GM21737 (cell line): ENCODE data around the gene RNF44.
"Not testable (repeated sequence)": the region's sequence is repeated elsewhere in the genome, so short reads cannot be mapped to it uniquely, and the experiment has no call there.

Experiments used
- ATAC-seq: cut with Tn5 transposase; IDR thresholded peaks from one replicate; pipeline ENCODE4 v1.9.1; 2021; ENCODE audit warnings: mild to moderate bottlenecking, moderate library complexity; ENCODE audit not compliant: unreplicated experiment

The RNF44 gene

GRCh38 chr5:176521699-176522263 is 15.4 kb downstream of the RNF44 start:
- no peak for ATAC-seq

- ATAC-seq: no peak
Measured at GRCh38 chr5:176521286-176521685, 15.9 kb downstream of the RNF44 start.

GRCh38 chr5:176519810-176520720 is 17.1 kb downstream of the RNF44 start:
- ATAC-seq: no peak

- ATAC-seq: no peak
Measured at GRCh38 chr5:176517053-176517661, 20.0 kb downstream of the RNF44 start.

GRCh38 chr5:176515396-176515795 is 21.8 kb downstream of the RNF44 start:
- no peak for ATAC-seq

- no peak for ATAC-seq
Measured at GRCh38 chr5:176514244-176514950, 22.8 kb downstream of the RNF44 start.

- no peak for ATAC-seq
Measured at GRCh38 chr5:176513788-176514187, 23.4 kb downstream of the RNF44 start.

GRCh38 chr5:176508603-176509002 is 28.6 kb downstream of the RNF44 start:
- no peak for ATAC-seq

- ATAC-seq: no peak
Measured at GRCh38 chr5:176507911-176508310, 29.3 kb downstream of the RNF44 start.

- no peak for ATAC-seq
Measured at GRCh38 chr5:176503496-176503895, 33.7 kb downstream of the RNF44 start.

- no peak for ATAC-seq
Measured at GRCh38 chr5:176501333-176501732, 35.9 kb downstream of the RNF44 start.

- ATAC-seq: no peak
Measured at GRCh38 chr5:176500511-176500910, 36.7 kb downstream of the RNF44 start.

- ATAC-seq: no peak
Measured at GRCh38 chr5:176499273-176499672, 37.9 kb downstream of the RNF44 start.

- no peak for ATAC-seq
Measured at GRCh38 chr5:176497852-176498251, 39.4 kb downstream of the RNF44 start.

GRCh38 chr5:176492431-176492830 is 44.8 kb downstream of the RNF44 start:
- ATAC-seq: no peak

- no peak for ATAC-seq
Measured at GRCh38 chr5:176491901-176492300, 45.3 kb downstream of the RNF44 start.

- no peak for ATAC-seq
Measured at GRCh38 chr5:176491101-176491502, 46.1 kb downstream of the RNF44 start.

- no peak for ATAC-seq
Measured at GRCh38 chr5:176490301-176490700, 46.9 kb downstream of the RNF44 start.

GRCh38 chr5:176489077-176489476 is 48.1 kb downstream of the RNF44 start:
- ATAC-seq: no peak

GRCh38 chr5:176487160-176487559 is 50.0 kb downstream of the RNF44 start:
- ATAC-seq: not testable (repeated sequence)

- ATAC-seq: no peak
Measured at GRCh38 chr5:176486189-176486757, 50.9 kb downstream of the RNF44 start.
